ENCODE measurements around the gene KNTC1. TPM values are rescaled to one million over a fixed set of nuclear protein-coding genes. Genes with fewer than 3 reads are reported as not detected.

KNTC1 gene
- total RNA-seq, 1 experiment from 2014 or later = 71.3 TPM

DNA sequence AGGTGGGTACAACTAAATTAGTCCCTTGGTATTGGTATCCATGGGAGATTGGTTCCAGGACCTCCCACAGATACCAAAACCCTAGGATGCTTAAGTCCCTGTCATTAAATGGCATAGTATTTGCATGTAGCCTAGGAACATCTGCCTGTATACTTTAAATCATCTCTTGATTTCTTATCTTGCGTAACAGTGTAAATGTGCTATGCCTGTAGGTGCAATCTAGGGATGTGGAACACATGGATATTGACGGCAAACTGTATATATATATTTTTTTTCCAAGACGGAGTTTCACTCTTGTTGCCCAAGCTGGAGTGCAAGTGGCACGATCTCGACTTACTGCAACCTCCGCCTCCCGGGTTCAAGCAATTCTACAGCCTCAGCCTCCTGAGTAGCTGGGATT, 1.5 kb downstream of the KNTC1 start:
- H3K56ac ChIP-seq (ENCODE audit: insufficient read length, low read depth, low read length) = no peak overlapping the region
- H3K4me2 ChIP-seq (ENCODE audit: insufficient read depth, insufficient read length, low read length) = peak overlapping the region; percentile 95
- no peak overlapping the region for H3K9ac ChIP-seq (ENCODE audit: extremely low read depth, insufficient read length, low read length)
- Mint-ChIP-seq H3K9me3 (no peaks in the 10 kb centered on the region), H3K27ac (no peak overlapping the region; a peak in 1 of 7 replicates), H3K4me3 (no peak overlapping the region; a peak in 1 of 5 replicates), H3K36me3 (ENCODE audit: insufficient read depth in 1 of 3, low read depth in 3 of 3) (peaks cover 20 to 47% (median 40%) of the 10 kb centered on the region in 3 experiments), H3K4me1 (peaks cover 16 to 17% of the 10 kb centered on the region in 2 experiments), H3K27me3 (ENCODE audit: low read depth) (no peaks in the 10 kb centered on the region)
- no peak overlapping the region for H4K8ac ChIP-seq (replicated peaks; ENCODE audit: insufficient read length, low read depth, low read length)
- no peaks in the 10 kb centered on the region for H3K27me3 ChIP-seq (ENCODE audit: insufficient read depth, low read length)
- no peak overlapping the region for H3K27ac ChIP-seq (ENCODE audit: insufficient read length, low read depth, low read length)
- no peak overlapping the region for H2BK12ac ChIP-seq (ENCODE audit: insufficient read length, low read depth, low read length)
- no peak for DNase-seq
- H3K23me2 ChIP-seq (ENCODE audit: insufficient read length, low read depth, low read length, poor library complexity, severe bottlenecking) = peaks cover 4% of the 10 kb centered on the region
- H2BK5ac ChIP-seq (ENCODE audit: insufficient read length, low read length) = no peak overlapping the region
- no peak overlapping the region for H2AFZ ChIP-seq (ENCODE audit: low read length)
- peaks cover 32% of the 10 kb centered on the region for H3K79me2 ChIP-seq (ENCODE audit: insufficient read depth, low read length)
- H3K4ac ChIP-seq (ENCODE audit: low read depth, low read length) = no peak overlapping the region
- H3K18ac ChIP-seq (ENCODE audit: insufficient read length, low read depth, low read length) = no peak overlapping the region
- no peak overlapping the region for H2BK20ac ChIP-seq (ENCODE audit: low read depth, low read length, poor library complexity, severe bottlenecking)
- H3T11ph ChIP-seq (ENCODE audit: low read length) = no peak overlapping the region
- no peak overlapping the region for H2AK5ac ChIP-seq (ENCODE audit: insufficient read length, low read length)
- no peaks in the 10 kb centered on the region for H3K79me1 ChIP-seq (ENCODE audit: insufficient read depth, low read depth, low read length, poor library complexity, severe bottlenecking)
- WGBS (ENCODE audit: extremely low coverage, insufficient read length, low lambda C conversion rate) = no CpG with 5 or more reads among the region's 7 CpGs
- H2BK120ac ChIP-seq (ENCODE audit: low read depth, low read length, poor library complexity, severe bottlenecking) = no peak overlapping the region
- H4K5ac ChIP-seq (ENCODE audit: insufficient read length, low read depth, low read length) = no peak overlapping the region
- H3K23ac ChIP-seq (ENCODE audit: insufficient read length, low read depth, low read length) = no peak overlapping the region
- H4K20me1 ChIP-seq (ENCODE audit: control insufficient read depth, insufficient read depth, insufficient read length) = no peaks in the 10 kb centered on the region
- no peak overlapping the region for H3K14ac ChIP-seq (ENCODE audit: insufficient read depth, low read length)
- TF ChIP-seq, protein P1, sequence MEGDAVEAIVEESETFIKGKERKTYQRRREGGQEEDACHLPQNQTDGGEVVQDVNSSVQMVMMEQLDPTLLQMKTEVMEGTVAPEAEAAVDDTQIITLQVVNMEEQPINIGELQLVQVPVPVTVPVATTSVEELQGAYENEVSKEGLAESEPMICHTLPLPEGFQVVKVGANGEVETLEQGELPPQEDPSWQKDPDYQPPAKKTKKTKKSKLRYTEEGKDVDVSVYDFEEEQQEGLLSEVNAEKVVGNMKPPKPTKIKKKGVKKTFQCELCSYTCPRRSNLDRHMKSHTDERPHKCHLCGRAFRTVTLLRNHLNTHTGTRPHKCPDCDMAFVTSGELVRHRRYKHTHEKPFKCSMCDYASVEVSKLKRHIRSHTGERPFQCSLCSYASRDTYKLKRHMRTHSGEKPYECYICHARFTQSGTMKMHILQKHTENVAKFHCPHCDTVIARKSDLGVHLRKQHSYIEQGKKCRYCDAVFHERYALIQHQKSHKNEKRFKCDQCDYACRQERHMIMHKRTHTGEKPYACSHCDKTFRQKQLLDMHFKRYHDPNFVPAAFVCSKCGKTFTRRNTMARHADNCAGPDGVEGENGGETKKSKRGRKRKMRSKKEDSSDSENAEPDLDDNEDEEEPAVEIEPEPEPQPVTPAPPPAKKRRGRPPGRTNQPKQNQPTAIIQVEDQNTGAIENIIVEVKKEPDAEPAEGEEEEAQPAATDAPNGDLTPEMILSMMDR (conservative IDR thresholded peaks at IDR 0.05) = no peak
- no peak overlapping the region for H4K91ac ChIP-seq (ENCODE audit: insufficient read length, low read depth, low read length)
- H3K9me3 ChIP-seq (ENCODE audit: control insufficient read depth, low read depth, low read length) = no peaks in the 10 kb centered on the region
- no peaks in the 10 kb centered on the region for H3K4me1 ChIP-seq (ENCODE audit: insufficient read depth, low read length)
- H2BK15ac ChIP-seq (ENCODE audit: low read depth, low read length) = no peak overlapping the region

Data from H9 (cell line).